A549 (cell line): Measurements from ENCODE around the gene GPR155. TPM values are rescaled to one million over a fixed set of nuclear protein-coding genes. Genes with fewer than 3 reads are reported as not detected.
A peak's percentile ranks its signal among the peaks of the same experiment; 100 is the strongest.

Source experiments
- ATAC-seq, 2 experiments: fragments of 200-7000 bp in 1 of 2; fragments of >200 bp in 1 of 2; cut with Nextera tagmentation in 1 of 2; cut with Tn5 transposase in 1 of 2; 3 replicates each; pipeline versions ENCODE4 v1.8.0 to v1.9.1; 2018 to 2020; ENCODE audit warnings: mild to moderate bottlenecking in 1 of 2, moderate library complexity in 1 of 2
- CTCF ChIA-PET: fragments of 300-600 bp; sonication (Branson Sonifier 250); formaldehyde crosslinking; extraction: SDS; loops from one replicate; lab custom pipeline; 2021; ENCODE audit warnings: antibody characterized with exemption, inconsistent platforms; lab: Yijun Ruan, JAX
- POLR2A ChIA-PET: fragments of 350-600 bp; formaldehyde crosslinking; extraction: SDS; loops from one replicate; lab custom pipeline; 2021; ENCODE audit warnings: antibody characterized with exemption, inconsistent platforms; lab: Yijun Ruan, JAX
- DNase-seq, 2 experiments: peaks; one replicate each; pipeline versions ENCODE4 v3.0.0 to v3.0.0-alpha.2; 2011 to 2016; ENCODE audit warnings: low read depth in 1 of 2, low spot score in 1 of 2
- FAIRE-seq: peaks from 2 replicates; lab custom pipeline; 2011; peaks lifted over from hg19 to GRCh38; lab: Jason Lieb, UNC
- H3K27ac ChIP-seq, 2 experiments: fragments of >200 bp; sonication (Bioruptor Twin); formaldehyde crosslinking; 3 replicates each; pipeline ENCODE4 v1.5.1; 2016 to 2017
- H3K4me1 ChIP-seq: fragments of >200 bp; sonication (Bioruptor Twin); formaldehyde crosslinking; 3 replicates; pipeline ENCODE4 v1.6.1; 2016
- H3K4me2 ChIP-seq: fragments of >200 bp; sonication (Bioruptor Twin); formaldehyde crosslinking; 3 replicates; pipeline ENCODE4 v1.6.1; 2016
- H3K4me3 ChIP-seq: fragments of >200 bp; sonication (Bioruptor Twin); formaldehyde crosslinking; 3 replicates; pipeline ENCODE4 v1.5.1; 2016
- H3K9me3 ChIP-seq: fragments of >200 bp; sonication (Bioruptor Twin); formaldehyde crosslinking; 3 replicates; pipeline ENCODE4 v1.6.1; 2016
- BCL3 ChIP-seq: fragments of >200 bp; sonication (Bioruptor Twin); formaldehyde crosslinking; IDR thresholded peaks from 3 replicates; pipeline ENCODE4 v1.6.1; 2016
- CBX2 ChIP-seq: fragments of 200-600 bp; sonication (generic); IDR thresholded peaks from 2 replicates; pipeline ENCODE4 v1.6.1; 2016; ENCODE audit warnings: low read depth, mild to moderate bottlenecking, borderline replicate concordance
- CEBPB ChIP-seq, 2 experiments: fragments of >200 bp in 1 of 2; sonication (Bioruptor Twin) in 1 of 2; formaldehyde crosslinking in 1 of 2; IDR thresholded peaks; 2 replicates each; pipeline ENCODE4 v1.6.1; 2012 to 2016
- CHD2 ChIP-seq: fragments of 150-350 bp; IDR thresholded peaks from 2 replicates; pipeline ENCODE4 v1.6.1; 2014; ENCODE audit warnings: low read length; ENCODE audit not compliant: partially characterized antibody
- CTCF ChIP-seq: fragments of >200 bp; sonication (Bioruptor Twin); formaldehyde crosslinking; IDR thresholded peaks from 3 replicates; pipeline ENCODE4 v1.5.1; 2016
- EHF ChIP-seq: fragments of 250-450 bp; sonication (Bioruptor Pico); IDR thresholded peaks from 2 replicates; pipeline ENCODE4 v1.5.0; 2020; ENCODE audit warnings: mild to moderate bottlenecking
- EHMT2 ChIP-seq: fragments of 200-600 bp; sonication (generic); IDR thresholded peaks from 2 replicates; pipeline ENCODE4 v1.6.1; 2016; ENCODE audit warnings: antibody characterized with exemption, low read depth, mild to moderate bottlenecking, moderate library complexity
- EP300 ChIP-seq, 2 experiments: fragments of >200 bp; sonication (Bioruptor Twin); formaldehyde crosslinking; IDR thresholded peaks; 2 replicates in 1 of 2; 3 replicates in 1 of 2; pipeline ENCODE4 v1.6.1; 2016 to 2017
- ESRRA ChIP-seq: fragments of 150-350 bp; IDR thresholded peaks from 2 replicates; pipeline ENCODE4 v1.6.1; 2014; ENCODE audit warnings: mild to moderate bottlenecking, low read length, borderline replicate concordance
- FOSB ChIP-seq: fragments of 250-450 bp; sonication (Bioruptor Pico); IDR thresholded peaks from 2 replicates; pipeline ENCODE4 v1.5.0; 2020; ENCODE audit warnings: mild to moderate bottlenecking, moderate library complexity
- FOXS1 ChIP-seq: fragments of 250-450 bp; sonication (Bioruptor Pico); IDR thresholded peaks from 2 replicates; pipeline ENCODE4 v1.5.0; 2020; ENCODE audit warnings: mild to moderate bottlenecking, moderate library complexity
- GATA3 ChIP-seq: IDR thresholded peaks from 2 replicates; pipeline ENCODE4 v1.6.1; 2012; ENCODE audit warnings: borderline replicate concordance
- HDAC2 ChIP-seq: fragments of 200-600 bp; sonication (generic); IDR thresholded peaks from 2 replicates; pipeline ENCODE4 v1.6.1; 2016
- HOXA7 ChIP-seq: fragments of 250-450 bp; sonication (Bioruptor Pico); IDR thresholded peaks from 2 replicates; pipeline ENCODE4 v1.5.0; 2020; ENCODE audit warnings: mild to moderate bottlenecking, moderate library complexity
- HOXB13 ChIP-seq: fragments of 250-450 bp; sonication (Bioruptor Pico); IDR thresholded peaks from 2 replicates; pipeline ENCODE4 v1.5.0; 2020; ENCODE audit warnings: low read depth, mild to moderate bottlenecking, moderate library complexity
- JUN ChIP-seq, 2 experiments: fragments of >200 bp; sonication (Bioruptor Twin); formaldehyde crosslinking; IDR thresholded peaks; 2 replicates in 1 of 2; 3 replicates in 1 of 2; pipeline ENCODE4 v1.6.1; 2016 to 2017
- KDM5A ChIP-seq: fragments of 200-600 bp; sonication (generic); IDR thresholded peaks from 2 replicates; pipeline ENCODE4 v1.6.1; 2016; ENCODE audit warnings: antibody characterized with exemption, mild to moderate bottlenecking
- MAFK ChIP-seq: fragments of 450-650 bp; IDR thresholded peaks from 2 replicates; pipeline ENCODE4 v1.6.1; 2014; ENCODE audit not compliant: partially characterized antibody
- MAZ ChIP-seq: fragments of 150-350 bp; IDR thresholded peaks from 2 replicates; pipeline ENCODE4 v1.6.1; 2014; ENCODE audit warnings: antibody characterized with exemption, low read depth, low read length, borderline replicate concordance
- MYC ChIP-seq: IDR thresholded peaks from 2 replicates; pipeline ENCODE4 v1.6.1; 2012; ENCODE audit warnings: mild to moderate bottlenecking, inconsistent platforms, low read length, improper control_type of control experiment, borderline replicate concordance
- NFE2L2 ChIP-seq: fragments of 150-350 bp; conservative IDR thresholded peaks from 2 replicates; pipeline ENCODE4 v1.6.1; 2014; ENCODE audit warnings: low read length
- NPAS2 ChIP-seq: fragments of 250-450 bp; sonication (Bioruptor Pico); IDR thresholded peaks from 2 replicates; pipeline ENCODE4 v1.8.0; 2022; ENCODE audit warnings: mild to moderate bottlenecking, moderate library complexity, borderline replicate concordance
- NR3C1 ChIP-seq: fragments of >200 bp; sonication (Bioruptor Twin); formaldehyde crosslinking; IDR thresholded peaks from 3 replicates; pipeline ENCODE4 v1.6.1; 2017
- PHF8 ChIP-seq: fragments of 200-600 bp; sonication (generic); IDR thresholded peaks from 2 replicates; pipeline ENCODE4 v1.6.1; 2016; ENCODE audit warnings: low read depth, mild to moderate bottlenecking, antibody characterized with exemption, moderate library complexity, borderline replicate concordance
- POLR2A ChIP-seq: IDR thresholded peaks from 2 replicates; pipeline ENCODE4 v1.6.1; 2012; ENCODE audit warnings: mild to moderate bottlenecking, low read length
- POLR2AphosphoS2 ChIP-seq: conservative IDR thresholded peaks from 2 replicates; pipeline ENCODE4 v1.6.1; 2012; ENCODE audit warnings: low read length, improper control_type of control experiment, inconsistent platforms
- RARB ChIP-seq: fragments of 250-450 bp; sonication (Bioruptor Pico); IDR thresholded peaks from 2 replicates; pipeline ENCODE4 v1.8.0; 2021; ENCODE audit warnings: mild to moderate bottlenecking, moderate library complexity
- RCOR1 ChIP-seq: fragments of 150-350 bp; IDR thresholded peaks from 2 replicates; pipeline ENCODE4 v1.6.1; 2014; ENCODE audit warnings: antibody characterized with exemption, low read length, low read depth
- SMC3 ChIP-seq: fragments of >200 bp; sonication (Bioruptor Twin); formaldehyde crosslinking; IDR thresholded peaks from 3 replicates; pipeline ENCODE4 v1.6.1; 2018; ENCODE audit warnings: inconsistent platforms
- ZC3H11A ChIP-seq: fragments of 450-650 bp; IDR thresholded peaks from 2 replicates; pipeline ENCODE4 v1.6.1; 2014; ENCODE audit warnings: antibody characterized with exemption, mild to moderate bottlenecking
- WGBS: methylation state at CpG from one replicate; pipeline ENCODE4 v1.1.6; 2017; ENCODE audit errors: missing lambda C conversion rate; 5-methylcytosine and 5-hydroxymethylcytosine counted together
- polyA plus RNA-seq, 4 experiments: library from polyadenylated mRNA; depleted of rRNA in 3 of 4; stranded (reverse); fragments of >200 nt; fragmentation: RNase III in 1 of 4; extraction: RNeasy Plus Mini Kit Qiagen cat#74134 plus additional on column Dnase treatment in 1 of 4; gene quantifications; 2 replicates in 3 of 4; 3 replicates in 1 of 4; pipeline ENCODE4 v1.2.3, GENCODE V29; 2011 to 2017
- TF ChIP-seq, protein P1 (sequence below): fragments of 450-650 bp; IDR thresholded peaks from 2 replicates; pipeline ENCODE4 v1.6.1; 2014; ENCODE audit warnings: antibody characterized with exemption
- TF ChIP-seq, protein P2 (sequence below): fragments of >200 bp; sonication (Bioruptor Twin); formaldehyde crosslinking; IDR thresholded peaks from 2 replicates; pipeline ENCODE4 v1.6.1; 2016
- TF ChIP-seq, protein P3 (sequence below): IDR thresholded peaks from 2 replicates; pipeline ENCODE4 v1.6.1; 2012

GPR155 gene
- polyA plus RNA-seq, 2 of the 4 experiments (the other 2 are of a cell fraction): 0.49 to 1.7 TPM

DNA sequence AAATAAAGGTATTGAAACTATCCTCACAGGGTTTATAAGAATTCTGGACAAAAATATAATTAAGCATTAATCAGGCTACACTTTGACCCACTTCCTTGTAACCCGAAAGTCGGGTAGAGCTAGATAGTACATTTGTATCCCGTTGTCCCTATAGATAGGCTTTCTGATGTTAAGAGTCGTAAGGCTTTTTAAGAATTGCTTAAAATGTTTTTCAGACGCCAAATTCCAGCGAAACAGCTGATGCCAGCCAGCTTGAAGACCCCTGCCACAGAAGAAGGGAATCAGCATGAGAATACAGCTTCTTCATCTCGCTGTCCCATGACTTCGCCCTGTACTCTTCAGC lies 962 bp upstream of the GPR155 start:
- CTCF ChIA-PET: interaction anchor here (8.9 kb wide), 1 partner anchor 25 kb away, joined by 38 read pairs; no protein-coding TSS in a partner anchor
- no peak for FAIRE-seq
- ATAC-seq: no peak
- Histone ChIP-seq H3K4me3 (peak overlapping the region; percentile 55), H3K27ac (peak overlapping the region; percentile 66 to 89), H3K4me2 (peak overlapping the region; percentile 71), H3K4me1 (0 out of 3 replicates have a peak, but pooled peaks cover 5% of the 10 kb centered on the region)
- 88% methylated on average over 8 of the region's 8 CpGs for WGBS
- POLR2A ChIA-PET: interaction anchor here (0.8 kb wide), 1 partner anchor 92 kb away, joined by 3 read pairs; the partner anchor contains the start of gene SCRN3
- no peak for DNase-seq
- no peak for TF ChIP-seq MYC
- TF ChIP-seq EP300 (IDR thresholded peaks at IDR 0.05): no peak
- no peak for TF ChIP-seq NFE2L2
- TF ChIP-seq HDAC2: no peak
- no peak for TF ChIP-seq SMC3
- TF ChIP-seq NR3C1: no peak
- TF ChIP-seq, all 56 proteins: peak for 0
- no peaks in the 10 kb centered on the region for H3K9me3 ChIP-seq

DNA sequence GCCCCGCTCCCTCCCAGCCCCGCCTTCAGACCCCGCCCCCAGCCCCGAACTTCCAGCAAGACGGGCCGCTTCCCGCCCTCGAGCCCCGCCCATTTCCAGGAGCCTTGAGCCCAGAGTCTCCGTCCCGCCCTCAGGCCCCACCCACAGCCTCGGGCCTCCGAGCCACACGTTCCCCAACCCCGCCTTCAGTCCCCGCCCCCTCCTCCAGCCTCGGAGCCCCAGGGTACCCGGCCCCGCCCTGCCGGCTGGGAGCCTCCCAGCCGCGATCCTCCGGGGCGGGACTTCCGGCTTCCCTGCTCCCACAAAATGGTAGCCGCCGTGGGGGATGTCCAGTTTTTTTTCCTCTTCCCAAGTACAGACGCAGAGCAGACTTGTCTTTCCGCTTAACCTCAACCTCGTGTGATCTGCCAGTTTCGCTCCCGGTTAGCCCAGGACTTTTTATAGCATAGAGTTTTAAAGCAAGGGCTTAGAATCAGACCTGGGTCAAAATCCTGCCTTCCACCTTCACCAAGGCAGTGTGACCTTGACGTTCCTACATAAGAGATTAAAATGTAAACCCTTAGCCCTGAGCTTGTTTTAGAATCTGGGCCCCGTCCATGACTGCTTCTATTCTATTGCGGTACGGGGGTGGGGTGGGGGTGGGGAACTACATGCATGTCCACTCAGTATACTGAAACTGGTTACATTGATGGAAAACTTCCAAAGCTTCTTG lies 435 bp upstream of the GPR155 start:
- ATAC-seq (peak; percentile 95 to 97), FAIRE-seq (no peak), DNase-seq (peak; percentile 80 to 98)
- Histone ChIP-seq H3K4me2 (peak overlapping the region; percentile 71), H3K4me3 (peak overlapping the region; percentile 73), H3K4me1 (0 out of 3 replicates have a peak, but pooled peaks cover 5% of the 10 kb centered on the region), H3K9me3 (no peaks in the 10 kb centered on the region), H3K27ac (peak overlapping the region; percentile 66 to 89)
- POLR2A ChIA-PET: interaction anchor here (0.7 to 0.8 kb wide), 2 partner anchors 92 to 200 kb away, joined by 3 read pairs; partner anchors contain the start of gene SCRN3
- WGBS: 0% methylated on average over 8 of the region's 36 CpGs
- CTCF ChIA-PET: interaction anchor here (1.5 to 8.9 kb wide), 3 partner anchors 10 to 27 kb away, joined by 3 to 38 read pairs (median 5); no protein-coding TSS in a partner anchor
- TF ChIP-seq EHF (CRISPR knock-in tag) (0 out of 2 replicates have a peak, but pooled peaks have one; percentile 26), FOSB (no peak), SMC3 (no peak), NR3C1 (no peak), CTCF (no peak), CBX2 (no peak), MAFK (no peak), PHF8 (peak; percentile 69), GATA3 (no peak), CEBPB (IDR thresholded peaks at IDR 0.05) (no peak), BCL3 (peak; percentile 74; the same call in 2 of the 3 replicates), JUN (IDR thresholded peaks at IDR 0.05) (peak; percentile 62 to 73; a peak in 3 of 5 replicates), RCOR1 (no peak), EHMT2 (peak; percentile 98), ZC3H11A (no peak), CHD2 (no peak), NPAS2 (CRISPR knock-in tag) (no peak), POLR2AphosphoS2 (no peak), EP300 (IDR thresholded peaks at IDR 0.05) (no peak), NFE2L2 (no peak), HOXA7 (peak; percentile 65), FOXS1 (0 out of 2 replicates have a peak, but pooled peaks have one; percentile 67), HOXB13 (CRISPR knock-in tag) (peak; percentile 84), POLR2A (peak; percentile 67), KDM5A (no peak), RARB (CRISPR knock-in tag) (no peak), ESRRA (peak; percentile 54; the same call in 1 of the 2 replicates), MAZ (no peak)
- TF ChIP-seq, protein P1, sequence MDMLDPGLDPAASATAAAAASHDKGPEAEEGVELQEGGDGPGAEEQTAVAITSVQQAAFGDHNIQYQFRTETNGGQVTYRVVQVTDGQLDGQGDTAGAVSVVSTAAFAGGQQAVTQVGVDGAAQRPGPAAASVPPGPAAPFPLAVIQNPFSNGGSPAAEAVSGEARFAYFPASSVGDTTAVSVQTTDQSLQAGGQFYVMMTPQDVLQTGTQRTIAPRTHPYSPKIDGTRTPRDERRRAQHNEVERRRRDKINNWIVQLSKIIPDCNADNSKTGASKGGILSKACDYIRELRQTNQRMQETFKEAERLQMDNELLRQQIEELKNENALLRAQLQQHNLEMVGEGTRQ: no peak
- TF ChIP-seq, protein P2, sequence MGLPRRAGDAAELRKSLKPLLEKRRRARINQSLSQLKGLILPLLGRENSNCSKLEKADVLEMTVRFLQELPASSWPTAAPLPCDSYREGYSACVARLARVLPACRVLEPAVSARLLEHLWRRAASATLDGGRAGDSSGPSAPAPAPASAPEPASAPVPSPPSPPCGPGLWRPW: no peak
- TF ChIP-seq, protein P3, sequence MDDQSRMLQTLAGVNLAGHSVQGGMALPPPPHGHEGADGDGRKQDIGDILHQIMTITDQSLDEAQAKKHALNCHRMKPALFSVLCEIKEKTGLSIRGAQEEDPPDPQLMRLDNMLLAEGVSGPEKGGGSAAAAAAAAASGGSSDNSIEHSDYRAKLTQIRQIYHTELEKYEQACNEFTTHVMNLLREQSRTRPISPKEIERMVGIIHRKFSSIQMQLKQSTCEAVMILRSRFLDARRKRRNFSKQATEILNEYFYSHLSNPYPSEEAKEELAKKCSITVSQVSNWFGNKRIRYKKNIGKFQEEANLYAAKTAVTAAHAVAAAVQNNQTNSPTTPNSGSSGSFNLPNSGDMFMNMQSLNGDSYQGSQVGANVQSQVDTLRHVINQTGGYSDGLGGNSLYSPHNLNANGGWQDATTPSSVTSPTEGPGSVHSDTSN: no peak
